ENCODE measurements around the gene APLP1.
A peak's percentile ranks its signal among the peaks of the same experiment; 100 is the strongest.

DNA sequence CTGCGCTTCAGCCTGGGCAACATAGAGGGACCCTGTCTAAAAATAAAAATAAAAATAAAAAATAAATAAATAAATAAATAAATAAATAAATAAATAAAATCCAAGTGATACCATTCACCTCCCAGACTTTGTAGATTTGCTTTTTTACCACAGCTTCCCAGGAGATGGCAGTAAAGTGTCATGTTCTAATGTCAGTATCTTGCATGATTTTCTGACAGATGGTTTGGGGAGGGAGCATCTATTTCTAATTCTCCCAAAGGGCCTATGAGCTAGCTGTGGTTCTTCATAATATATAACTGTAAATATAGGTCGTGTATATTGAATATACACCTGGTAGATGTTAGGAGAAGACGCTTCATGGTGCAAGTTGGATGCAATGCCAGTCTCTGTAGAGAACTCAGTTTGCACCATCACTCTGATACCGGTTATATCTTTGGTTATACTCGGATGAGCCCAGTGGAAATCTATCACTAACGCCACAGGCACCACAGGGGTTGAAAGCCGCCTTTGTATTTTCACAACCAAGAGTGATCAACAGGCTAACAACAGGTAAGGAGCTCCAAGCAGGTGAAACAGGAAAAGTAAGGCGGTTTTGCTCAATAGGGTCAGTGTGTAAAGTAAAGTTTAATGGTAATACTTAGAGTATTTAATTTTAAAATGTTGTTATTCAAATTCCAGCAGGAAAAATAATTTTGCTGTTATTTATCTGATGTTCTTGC is 13.9 kb downstream of the APLP1 start:
- TF ChIP-seq, protein P1, sequence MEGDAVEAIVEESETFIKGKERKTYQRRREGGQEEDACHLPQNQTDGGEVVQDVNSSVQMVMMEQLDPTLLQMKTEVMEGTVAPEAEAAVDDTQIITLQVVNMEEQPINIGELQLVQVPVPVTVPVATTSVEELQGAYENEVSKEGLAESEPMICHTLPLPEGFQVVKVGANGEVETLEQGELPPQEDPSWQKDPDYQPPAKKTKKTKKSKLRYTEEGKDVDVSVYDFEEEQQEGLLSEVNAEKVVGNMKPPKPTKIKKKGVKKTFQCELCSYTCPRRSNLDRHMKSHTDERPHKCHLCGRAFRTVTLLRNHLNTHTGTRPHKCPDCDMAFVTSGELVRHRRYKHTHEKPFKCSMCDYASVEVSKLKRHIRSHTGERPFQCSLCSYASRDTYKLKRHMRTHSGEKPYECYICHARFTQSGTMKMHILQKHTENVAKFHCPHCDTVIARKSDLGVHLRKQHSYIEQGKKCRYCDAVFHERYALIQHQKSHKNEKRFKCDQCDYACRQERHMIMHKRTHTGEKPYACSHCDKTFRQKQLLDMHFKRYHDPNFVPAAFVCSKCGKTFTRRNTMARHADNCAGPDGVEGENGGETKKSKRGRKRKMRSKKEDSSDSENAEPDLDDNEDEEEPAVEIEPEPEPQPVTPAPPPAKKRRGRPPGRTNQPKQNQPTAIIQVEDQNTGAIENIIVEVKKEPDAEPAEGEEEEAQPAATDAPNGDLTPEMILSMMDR (conservative IDR thresholded peaks at IDR 0.05 in 1 of 2, IDR thresholded peaks at IDR 0.05 in 1 of 2; ENCODE audit: low read depth in 1 of 2, low read length in 2 of 2) = peak; percentile 43 to 53
- TF ChIP-seq EZH2 (IDR thresholded peaks at IDR 0.05; ENCODE audit: low read length, missing control alignments) = no peak

Data from fibroblast of lung (primary cell).